ENCODE data around the gene HSPG2.
A peak's percentile ranks its signal among the peaks of the same experiment; 100 is the strongest.
"Not testable (repeated sequence)": the region's sequence is repeated elsewhere in the genome, so short reads cannot be mapped to it uniquely, and the experiment has no call there.

Gene HSPG2

DNA sequence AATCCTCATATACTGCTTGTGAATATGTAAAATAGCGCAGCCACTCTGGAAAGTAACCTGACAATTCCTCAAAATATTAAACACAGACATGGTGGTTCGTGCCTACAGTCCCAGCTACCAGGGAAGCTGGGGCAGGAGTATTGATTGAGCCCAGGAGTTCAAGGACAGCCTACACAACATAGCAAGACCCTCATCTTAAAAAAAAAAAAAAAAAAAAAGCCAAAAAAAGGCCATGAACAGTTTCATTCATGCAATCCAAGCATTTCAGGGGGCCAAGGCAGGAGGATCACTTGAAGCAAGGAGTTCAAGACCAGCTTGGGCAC is 158.7 kb downstream of the HSPG2 start:
- H3K4me3 ChIP-seq (ENCODE audit: low read depth, low read length) = no peak overlapping the region
- ChIA-PET POLR2A (no interaction called here), CTCF (no interaction called here)
- DNase-seq (ENCODE audit: low read depth, low spot score) = no peak
- TF ChIP-seq, protein P1, sequence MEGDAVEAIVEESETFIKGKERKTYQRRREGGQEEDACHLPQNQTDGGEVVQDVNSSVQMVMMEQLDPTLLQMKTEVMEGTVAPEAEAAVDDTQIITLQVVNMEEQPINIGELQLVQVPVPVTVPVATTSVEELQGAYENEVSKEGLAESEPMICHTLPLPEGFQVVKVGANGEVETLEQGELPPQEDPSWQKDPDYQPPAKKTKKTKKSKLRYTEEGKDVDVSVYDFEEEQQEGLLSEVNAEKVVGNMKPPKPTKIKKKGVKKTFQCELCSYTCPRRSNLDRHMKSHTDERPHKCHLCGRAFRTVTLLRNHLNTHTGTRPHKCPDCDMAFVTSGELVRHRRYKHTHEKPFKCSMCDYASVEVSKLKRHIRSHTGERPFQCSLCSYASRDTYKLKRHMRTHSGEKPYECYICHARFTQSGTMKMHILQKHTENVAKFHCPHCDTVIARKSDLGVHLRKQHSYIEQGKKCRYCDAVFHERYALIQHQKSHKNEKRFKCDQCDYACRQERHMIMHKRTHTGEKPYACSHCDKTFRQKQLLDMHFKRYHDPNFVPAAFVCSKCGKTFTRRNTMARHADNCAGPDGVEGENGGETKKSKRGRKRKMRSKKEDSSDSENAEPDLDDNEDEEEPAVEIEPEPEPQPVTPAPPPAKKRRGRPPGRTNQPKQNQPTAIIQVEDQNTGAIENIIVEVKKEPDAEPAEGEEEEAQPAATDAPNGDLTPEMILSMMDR (IDR thresholded peaks at IDR 0.05; ENCODE audit: insufficient read depth, low read length, missing control alignments) = no peak

DNA sequence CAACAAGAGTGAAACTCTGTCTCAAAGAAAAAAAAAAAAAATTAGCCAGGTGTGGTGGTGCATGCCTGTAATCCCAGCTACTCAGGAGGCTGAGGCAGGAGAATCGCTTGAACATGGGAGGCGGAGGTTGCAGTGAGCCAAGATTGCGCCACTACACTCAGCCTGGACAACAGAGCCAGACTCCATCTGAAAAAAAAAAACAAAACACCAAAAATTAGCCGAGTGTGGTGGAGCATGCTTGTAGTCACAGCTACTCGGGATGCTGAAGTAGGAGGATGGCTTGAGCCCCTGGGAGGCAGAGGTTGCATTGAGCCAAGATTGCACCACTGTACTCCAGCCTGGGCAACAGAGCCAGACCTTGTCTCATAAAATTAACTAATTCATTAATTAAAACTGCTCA is 160.2 kb downstream of the HSPG2 start:
- POLR2A ChIA-PET; DNase-seq (ENCODE audit: low read depth, low spot score); H3K4me3 ChIP-seq (ENCODE audit: low read depth, low read length); CTCF ChIA-PET: not testable (repeated sequence)

DNA sequence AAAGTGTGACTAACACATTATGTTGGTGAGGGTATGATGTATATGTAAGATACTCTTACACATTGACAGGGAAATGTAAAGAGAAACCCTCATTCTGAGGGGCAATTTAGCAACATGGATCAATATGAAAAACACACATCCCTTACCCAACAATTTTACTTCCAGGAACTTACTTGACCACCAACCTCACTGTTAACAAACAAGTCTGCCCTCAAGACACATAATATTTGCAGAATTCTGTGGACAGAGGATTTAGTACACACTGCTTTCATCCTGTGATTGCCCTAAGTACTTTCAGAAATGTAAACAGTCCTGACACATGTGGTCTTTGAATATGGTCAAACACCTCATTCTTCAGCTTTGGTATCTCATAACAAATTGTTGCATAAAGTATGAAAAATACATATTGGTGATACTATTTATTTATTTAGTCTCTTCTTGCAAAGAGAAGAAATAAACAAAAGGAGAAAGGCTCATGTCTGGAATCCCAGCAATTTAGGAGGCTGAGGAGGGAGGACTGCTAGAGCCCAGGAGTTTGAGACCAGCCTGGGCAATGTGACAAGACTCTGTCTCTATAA is 161.0 kb downstream of the HSPG2 start:
- TF ChIP-seq, protein P1 (IDR thresholded peaks at IDR 0.05; ENCODE audit: insufficient read depth, low read length, missing control alignments) = no peak
- CTCF ChIA-PET = no interaction called here
- DNase-seq (ENCODE audit: low read depth, low spot score) = peak; percentile 23
- POLR2A ChIA-PET = no interaction called here
- H3K4me3 ChIP-seq (ENCODE audit: low read depth, low read length) = no peak overlapping the region

DNA sequence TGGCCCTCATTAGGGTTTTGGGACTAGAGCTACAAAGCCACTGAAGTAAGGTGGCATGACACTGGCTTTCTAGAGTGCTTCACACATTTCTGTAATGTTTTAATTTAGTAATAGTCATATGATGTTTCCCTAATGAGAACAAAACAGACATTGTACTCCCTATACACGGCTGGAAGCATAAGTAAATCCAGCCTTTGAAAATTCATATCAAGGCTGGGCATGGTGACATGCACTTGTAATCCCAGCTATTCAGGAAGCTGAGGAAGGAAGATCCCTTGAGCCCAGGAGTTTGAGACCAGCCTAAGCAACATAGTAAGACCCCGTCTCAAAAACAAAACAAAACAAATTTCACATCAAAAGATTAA is 161.6 kb downstream of the HSPG2 start:
- no peak for DNase-seq (ENCODE audit: low read depth, low spot score)
- TF ChIP-seq, protein P1 (IDR thresholded peaks at IDR 0.05; ENCODE audit: insufficient read depth, low read length, missing control alignments) = no peak
- ChIA-PET CTCF (no interaction called here), POLR2A (no interaction called here)
- no peak overlapping the region for H3K4me3 ChIP-seq (ENCODE audit: low read depth, low read length)

DNA sequence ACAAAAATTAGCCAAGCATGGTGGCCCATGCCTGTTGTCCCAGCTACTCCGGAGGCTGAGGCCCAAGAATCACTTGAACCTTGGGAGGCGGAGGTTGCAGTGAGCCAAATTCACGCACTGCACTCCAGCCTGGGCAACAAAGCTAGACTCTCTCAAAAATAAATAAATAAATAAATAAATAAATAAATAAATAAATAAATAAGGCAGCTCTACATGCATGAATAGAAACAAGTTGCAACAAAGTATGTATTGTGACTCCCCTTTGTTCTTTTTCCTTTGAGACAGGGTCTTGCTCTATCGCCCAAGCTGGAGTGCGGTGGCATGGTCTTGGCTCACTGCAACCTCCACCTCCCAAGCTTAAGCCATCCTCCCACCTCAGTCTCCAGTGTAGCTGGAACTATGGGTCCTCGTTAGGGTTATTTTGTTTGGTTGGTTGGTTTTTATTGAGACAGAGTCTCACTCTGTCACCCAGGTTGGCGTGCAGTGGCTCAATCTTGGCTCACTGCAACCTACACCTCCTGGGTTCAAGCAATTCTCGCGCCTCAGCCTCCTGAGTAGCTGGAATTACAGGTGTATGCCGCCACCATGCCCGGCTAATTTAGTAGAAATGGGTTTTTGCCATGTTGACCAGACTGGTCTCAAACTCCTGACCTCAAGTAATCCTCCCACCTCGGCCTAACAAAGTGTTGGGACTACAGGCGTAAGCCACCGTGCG is 162.1 kb downstream of the HSPG2 start:
- H3K4me3 ChIP-seq (ENCODE audit: low read depth, low read length) = no peak overlapping the region
- CTCF ChIA-PET = no interaction called here
- TF ChIP-seq, protein P1 (IDR thresholded peaks at IDR 0.05; ENCODE audit: insufficient read depth, low read length, missing control alignments) = no peak
- POLR2A ChIA-PET = no interaction called here
- no peak for DNase-seq (ENCODE audit: low read depth, low spot score)

DNA sequence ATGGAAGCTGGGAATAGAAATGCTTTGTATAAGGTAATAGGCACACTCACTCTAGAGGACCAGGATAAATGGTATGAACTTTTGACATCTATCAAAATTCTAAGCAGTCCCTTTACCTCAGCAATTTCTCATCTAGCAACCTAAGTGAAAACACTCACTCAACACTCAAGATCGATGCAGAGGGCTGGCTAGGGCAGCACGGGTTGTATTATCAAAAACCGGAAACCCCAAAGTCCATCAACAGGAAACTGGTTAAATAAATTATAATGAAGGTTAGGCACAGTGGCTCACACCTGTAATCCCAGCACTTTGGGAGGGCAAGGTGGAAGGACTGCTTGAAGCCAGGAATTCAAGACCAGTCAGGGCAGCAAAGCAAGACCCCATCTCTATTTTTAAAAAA is 163.5 kb downstream of the HSPG2 start:
- POLR2A ChIA-PET = no interaction called here
- CTCF ChIA-PET = interaction anchor here (0.8 kb wide), 1 partner anchor 8 kb away, joined by 3 read pairs; no protein-coding TSS in a partner anchor
- DNase-seq (ENCODE audit: low read depth, low spot score) = no peak

More for the DNA sequence above, 163.5 kb downstream of the HSPG2 start:
- H3K4me3 ChIP-seq (ENCODE audit: low read depth, low read length) = no peak overlapping the region
- TF ChIP-seq, protein P1 (IDR thresholded peaks at IDR 0.05; ENCODE audit: insufficient read depth, low read length, missing control alignments) = no peak
